GM18858 (cell line): ENCODE data around the gene PCDH12.
"Not testable (repeated sequence)": the region's sequence is repeated elsewhere in the genome, so short reads cannot be mapped to it uniquely, and the experiment has no call there.

Experiments
- ATAC-seq: cut with Tn5 transposase; IDR thresholded peaks from one replicate; pipeline ENCODE4 v1.9.1; 2021; ENCODE audit not compliant: unreplicated experiment

The PCDH12 gene

DNA sequence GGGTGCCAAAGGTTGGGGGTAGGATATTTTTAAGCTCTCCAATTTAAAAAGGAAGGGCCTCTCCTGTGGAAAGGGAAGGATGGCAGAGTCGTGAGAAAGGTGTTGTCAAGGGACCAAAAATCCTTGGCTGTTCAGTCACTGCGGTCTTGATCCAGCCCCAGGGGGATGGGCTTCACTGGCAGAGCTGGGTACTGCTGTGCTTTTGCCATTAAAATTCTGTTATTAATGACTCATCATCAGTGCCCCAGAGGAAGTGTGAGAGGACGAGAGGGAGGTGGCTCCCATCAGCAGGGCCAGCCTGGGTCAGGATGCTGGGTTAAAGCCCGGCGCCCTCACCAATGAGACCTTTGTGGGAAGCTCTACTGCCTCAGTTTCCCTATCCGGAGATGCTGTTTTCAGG, 16.7 kb downstream of the PCDH12 start:
- no peak for ATAC-seq

DNA sequence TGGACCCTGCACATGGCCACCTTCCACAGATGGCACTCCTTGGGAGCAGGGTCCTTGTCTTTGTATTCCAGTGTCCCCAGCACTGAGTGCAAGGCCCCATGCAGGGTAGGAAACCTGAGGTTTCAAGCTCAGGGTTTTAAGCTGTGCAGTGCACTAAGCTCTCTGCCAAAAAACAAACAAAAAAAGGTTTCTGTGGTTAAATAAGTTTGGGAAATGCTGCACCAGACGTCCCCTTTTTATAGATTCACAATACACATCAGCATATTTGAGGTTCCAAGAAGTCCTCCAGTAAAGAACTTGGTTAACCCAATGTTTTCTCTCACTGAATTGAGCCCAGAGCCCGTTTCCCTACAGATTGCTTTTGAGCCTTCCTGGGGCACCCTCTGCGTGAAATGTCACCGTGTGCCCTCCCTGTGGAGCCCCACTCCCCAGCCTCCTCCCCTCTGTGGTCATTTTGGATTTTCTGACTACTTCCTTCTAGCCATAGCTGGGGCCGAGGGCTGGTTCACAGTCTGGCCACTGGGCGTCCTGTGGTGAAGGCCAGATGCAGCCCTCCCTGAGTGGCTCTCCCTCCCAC, 17.2 kb downstream of the PCDH12 start:
- no peak for ATAC-seq

DNA sequence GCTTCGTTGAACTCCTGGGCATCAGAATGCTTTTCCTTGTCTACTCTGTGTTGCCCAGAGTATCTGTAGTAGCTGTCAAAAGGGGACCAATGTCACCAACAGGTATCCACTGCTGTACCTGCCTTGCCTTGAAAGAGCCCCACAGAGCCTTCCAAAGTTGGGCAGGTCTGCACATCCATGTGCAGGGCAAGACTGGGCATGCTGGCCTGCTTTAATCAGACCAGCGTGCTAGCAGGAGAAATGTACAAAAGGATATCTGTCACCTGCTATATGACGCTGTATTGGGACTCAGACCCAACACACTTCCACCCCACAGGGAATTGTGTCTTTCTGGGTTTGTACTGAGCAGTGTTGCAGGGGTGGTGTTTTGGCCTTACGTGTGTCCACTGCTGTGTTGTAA, 22.5 kb downstream of the PCDH12 start:
- no peak for ATAC-seq

DNA sequence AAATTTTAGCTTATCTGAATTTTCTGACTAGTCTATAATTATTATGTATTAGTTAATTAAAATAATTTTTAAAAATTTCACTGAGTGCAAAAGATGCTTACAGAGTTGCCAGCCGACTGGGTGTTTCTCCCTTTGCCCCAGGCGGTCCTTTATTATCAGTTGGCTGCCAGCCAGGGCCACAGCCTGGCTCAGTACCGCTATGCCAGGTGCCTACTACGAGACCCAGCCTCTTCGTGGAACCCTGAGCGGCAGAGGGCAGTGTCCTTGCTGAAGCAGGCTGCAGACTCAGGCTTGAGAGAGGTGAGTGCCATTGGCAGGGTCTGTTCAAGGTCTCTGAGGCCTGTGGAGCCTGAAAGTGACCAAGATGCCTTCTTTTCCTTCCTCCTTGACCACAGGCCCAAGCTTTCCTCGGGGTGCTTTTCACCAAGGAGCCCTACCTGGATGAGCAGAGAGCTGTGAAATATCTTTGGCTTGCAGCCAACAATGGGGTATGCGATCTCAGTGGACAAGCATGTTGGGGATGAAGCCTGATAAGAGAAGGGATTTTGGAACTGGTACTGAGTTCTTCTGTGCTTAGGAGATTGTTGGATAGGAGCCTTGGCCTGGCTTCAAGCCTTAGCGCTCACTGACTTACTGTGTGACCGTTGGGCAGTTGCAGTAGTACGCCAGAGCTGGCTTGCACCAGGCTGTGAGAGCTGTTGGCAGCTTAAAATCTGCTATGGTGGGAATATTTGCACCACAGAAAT, 23.7 kb downstream of the PCDH12 start:
- ATAC-seq: no peak

DNA sequence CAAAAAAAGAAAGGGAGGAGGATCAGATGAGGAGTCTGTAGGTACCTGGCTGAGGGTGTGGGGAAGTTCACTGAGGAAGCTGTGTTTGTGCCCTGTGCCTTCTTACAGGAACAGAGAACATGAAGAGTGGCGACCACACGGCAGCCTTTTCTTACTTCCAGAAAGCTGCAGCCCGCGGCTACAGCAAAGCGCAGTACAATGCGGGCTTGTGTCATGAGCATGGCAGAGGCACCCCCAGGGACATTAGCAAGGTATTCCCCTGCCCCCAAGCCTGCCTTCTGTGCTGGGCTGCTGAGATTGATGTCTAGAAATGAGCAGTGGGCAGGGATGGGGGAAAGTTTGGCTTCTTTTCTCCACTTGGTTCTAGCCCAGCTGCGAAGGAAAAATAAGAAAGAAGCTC, 24.9 kb downstream of the PCDH12 start:
- no peak for ATAC-seq

DNA sequence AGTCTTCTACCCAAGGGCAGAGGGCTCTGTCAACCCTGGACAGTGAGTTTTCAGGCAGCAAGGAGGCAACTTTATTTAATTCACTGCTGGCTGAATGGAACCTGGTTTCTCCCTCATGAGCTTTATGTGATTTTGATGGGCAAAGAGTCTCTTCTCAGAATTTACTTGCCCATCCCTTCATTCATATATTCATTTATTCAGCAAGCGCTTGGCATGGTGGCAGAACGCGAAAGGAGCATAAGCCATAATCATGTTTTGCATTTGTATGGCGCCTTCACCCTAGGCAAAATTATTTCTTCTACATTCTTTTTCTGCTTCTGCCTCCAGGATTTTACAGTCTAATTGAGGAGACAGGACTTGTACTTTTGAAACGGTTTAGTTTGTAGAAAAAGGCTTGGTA, 26.3 kb downstream of the PCDH12 start:
- no peak for ATAC-seq

DNA sequence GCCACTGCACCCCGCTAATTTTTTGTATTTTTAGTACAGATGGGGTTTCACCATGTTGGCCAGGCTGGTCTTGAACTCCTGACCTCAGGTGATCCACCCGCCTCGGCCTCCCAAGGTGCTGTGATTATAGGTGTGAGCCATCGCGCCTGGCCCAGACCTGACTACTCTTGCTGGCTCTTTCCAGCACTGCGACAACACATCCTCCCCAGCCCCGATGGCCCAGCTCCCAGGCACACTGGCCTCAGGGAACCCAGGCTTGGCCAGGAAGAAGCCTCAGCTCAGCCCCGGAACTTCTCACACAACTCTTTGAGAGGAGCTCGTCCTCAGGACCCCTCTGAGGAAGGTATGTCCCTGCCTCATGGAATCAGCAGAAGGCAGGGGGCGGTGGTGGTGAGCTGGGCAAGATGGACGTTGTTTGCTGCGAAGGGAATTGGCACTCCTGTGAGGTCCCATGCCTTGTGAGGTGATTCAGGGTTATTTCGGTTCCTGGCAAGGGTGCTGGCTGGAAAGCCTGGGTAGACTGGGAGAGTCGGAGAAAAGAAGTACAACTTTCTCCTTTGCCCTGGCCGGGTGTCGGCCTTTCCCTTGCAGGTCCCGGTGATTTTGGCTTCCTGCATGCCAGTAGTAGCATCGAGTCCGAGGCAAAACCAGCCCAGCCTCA, 28.5 kb downstream of the PCDH12 start:
- no peak for ATAC-seq

DNA sequence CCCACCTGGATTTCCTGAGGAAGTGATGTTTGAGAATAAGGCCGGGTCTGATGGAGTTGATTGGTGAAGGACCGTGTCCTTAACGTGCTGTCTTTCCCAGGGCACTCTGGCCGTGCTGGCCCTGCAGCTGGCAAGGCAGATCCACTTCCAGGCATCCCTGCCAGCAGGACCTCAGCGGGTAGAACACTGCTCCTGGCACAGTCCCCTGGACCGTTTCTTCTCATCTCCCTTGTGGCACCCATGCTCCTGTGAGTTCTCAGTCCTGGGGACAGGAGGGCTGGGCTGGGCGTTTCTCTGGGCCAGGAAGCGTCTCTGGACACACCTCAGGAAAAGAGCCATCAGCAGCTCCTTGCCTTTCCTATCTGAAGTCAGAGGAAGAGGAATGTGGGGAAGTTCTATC, 30.0 kb downstream of the PCDH12 start:
- no peak for ATAC-seq

DNA sequence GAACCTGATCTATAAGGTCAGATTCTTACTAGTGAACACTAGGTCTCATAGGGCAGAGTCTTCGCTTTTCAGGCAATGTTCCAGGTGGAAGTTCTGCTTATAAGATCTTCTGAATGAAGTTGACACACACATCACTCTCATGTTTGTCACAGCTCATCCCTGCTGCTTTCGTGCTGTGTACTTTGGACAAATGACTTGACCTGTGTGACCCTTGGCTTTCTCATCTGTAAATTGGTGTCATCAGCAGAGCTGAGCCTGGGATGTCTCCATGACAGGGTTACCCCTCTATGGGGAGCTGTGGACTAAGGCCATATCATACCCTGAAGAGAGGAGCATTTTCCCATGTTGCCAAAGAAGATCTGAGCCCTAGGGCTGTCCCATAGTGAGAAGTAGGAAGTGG, 31.6 kb downstream of the PCDH12 start:
- no peak for ATAC-seq

DNA sequence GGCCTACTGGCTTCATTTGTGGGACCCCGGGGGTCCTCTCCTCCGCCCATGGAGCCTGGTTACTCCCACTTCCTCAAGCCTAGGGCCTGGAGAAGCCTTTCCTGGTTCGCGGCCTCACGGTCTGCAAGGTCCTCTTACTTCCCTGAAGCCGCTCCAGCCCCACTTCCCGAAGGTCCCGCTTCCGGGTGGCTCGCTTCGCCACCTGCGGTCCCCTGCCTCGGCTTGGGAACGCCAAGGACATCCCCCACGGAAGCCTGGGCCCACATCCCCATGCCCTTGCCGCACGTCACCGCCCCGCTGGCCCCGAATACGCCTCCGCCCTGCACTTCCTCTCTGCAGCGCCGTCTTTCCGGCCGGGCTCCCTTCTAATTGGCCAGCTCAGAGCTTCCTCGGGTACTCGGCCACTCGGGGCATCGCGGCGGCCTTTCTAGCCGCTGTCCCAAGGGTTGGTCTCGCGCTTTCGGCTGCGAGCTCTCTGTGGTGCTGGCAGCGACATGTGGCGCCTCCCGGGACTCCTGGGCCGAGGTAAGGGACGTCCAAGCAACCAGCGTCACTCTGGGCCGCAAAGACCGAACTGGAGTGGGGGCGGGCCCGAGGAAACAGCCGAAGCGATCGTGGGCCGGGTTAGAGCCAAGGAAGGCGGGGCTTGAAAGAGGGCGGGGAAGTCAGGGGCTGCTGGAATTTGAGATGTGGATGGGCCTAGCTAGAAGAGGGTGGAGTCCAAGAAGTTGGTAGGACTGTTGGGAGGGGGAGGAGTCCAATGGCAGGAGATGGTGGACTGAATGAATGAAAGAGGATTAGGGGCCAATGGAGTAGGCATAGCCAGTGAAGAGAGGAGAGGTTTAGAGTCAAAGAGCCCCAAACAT, 34.3 kb downstream of the PCDH12 start, which contains the start of gene DELE1:
Gene DELE1, plus strand, starts transcription at position 424 of the 866 bp plus-strand sequence. Its CDS starts 71 bp downstream, at position 495.
- peak; percentile 89 for ATAC-seq

DNA sequence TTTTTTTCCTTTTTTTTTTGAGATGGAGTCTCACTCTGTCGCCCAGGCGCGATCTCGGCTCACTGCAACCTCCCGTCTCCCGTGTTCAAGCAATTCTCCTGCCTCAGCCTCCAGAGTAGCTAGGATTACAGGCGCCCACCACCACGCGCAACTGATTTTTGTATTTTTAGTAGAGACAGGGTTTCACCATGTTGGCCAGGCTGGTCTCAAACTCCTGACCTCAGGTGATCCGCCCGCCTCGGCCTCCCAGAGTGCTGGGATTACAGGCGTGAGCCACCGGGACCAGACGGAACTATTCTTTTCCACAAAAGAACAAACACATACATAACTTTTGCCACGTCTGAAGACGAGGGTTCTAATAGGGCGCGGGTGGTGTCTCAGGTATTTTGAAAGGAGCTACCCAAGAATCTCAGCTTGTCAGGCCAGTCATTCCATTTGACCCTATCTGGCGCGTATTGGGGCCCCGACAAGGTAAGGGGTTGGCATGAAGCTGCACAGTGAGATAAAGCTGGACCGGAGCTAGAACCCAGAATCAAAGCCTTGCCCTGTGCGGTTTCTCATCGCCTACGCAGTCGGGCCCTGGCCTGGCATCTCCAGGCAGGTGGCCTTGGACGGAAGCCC, 35.1 kb downstream of the PCDH12 start:
- not testable (repeated sequence) for ATAC-seq

DNA sequence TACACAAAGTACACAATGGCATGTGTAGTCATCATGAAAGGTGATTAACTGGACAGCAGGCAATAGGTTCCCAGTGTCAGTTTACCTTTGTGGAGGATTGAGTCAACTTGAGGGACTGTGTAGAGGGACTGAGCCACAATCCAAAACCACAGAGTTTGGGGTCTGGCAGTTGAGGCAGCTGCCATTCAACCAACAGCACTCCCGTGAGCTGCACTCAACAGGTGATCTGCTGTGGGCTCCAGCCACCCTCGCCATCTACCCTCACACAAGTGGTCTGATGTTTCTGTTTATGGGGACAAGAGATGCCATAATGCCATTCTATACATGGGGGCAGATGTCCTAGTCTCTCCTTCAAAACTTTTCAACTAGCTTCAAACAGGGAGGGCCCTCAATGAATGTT, 37.2 kb downstream of the PCDH12 start:
- ATAC-seq: no peak

DNA sequence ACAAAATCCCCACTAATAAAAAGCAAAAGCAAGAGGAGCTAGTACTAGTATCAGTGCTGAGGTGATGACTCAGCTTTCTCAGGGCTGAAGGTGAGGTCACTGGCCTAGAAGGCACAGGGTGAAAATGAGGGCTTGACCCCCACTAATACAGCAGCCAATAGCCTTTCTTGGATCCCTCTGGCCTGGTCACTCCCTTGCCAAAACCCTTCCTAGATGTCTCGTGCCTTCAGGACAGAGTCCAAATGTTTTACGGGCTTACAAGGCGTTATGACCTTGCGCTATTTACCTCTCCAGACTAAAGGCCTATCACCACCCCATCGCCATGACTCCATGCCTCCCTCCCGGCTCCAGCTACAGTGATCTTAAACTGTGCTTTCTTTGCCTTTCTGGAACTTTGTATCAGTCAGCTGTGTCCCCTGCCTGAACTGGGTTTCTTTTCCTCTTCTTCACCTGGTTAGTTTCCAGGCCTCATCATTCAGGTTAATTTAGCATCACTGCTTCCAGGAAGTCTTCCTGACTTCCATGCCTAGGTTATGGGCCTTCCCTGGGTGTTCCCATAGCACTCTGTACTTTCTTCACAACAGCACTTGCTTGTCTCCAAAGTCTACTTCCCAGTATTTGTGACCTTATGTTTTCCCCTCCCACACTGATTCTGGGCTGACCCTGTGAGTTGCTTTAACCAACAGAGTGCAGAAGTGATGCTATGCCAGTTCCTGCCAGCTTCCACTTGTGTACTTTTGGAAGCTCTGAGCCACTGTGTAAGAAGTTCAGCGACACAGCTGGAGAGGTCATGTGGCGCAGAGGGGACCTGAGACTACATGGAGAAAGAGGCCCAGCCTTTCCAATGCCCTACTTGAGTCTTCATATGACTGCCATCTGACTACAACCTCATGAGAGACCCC, 38.5 kb downstream of the PCDH12 start:
- ATAC-seq: no peak

DNA sequence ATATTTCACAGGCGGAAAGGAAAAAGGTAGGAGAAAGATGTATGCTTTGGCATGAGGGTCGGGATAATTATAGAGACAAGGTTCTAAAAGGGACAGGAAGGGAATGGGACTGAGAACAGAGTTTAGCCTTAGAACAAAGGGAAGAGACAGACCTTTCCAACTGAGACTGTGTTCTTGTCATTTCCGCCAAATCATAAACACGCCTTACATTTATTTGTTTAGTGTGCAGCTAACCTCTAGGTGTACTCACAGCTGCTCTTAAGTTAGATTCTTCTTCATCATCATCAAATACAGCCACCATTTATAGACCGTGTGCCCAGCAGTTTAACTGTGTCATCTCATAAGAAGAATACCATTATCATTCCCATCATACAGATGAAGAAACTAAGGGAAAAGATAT, 40.2 kb downstream of the PCDH12 start:
- ATAC-seq: no peak

DNA sequence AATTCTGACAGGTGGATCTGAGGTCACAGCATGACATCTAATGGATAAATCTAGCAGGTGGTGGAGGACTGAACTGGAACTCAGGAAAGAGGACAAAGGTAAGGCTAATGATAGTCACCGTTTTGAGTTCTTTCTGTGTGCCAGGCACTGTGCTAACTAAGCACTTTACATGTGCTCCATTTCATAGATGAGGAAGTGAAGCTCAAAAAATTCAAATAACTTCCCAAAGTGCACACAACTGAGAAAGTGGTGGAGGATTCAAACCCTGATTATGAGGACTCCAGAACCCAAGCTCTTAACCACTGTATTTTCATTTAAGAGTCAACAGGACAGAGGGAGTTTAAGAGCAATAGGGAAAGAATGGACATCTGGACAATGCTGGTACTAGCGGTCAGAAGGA, 41.5 kb downstream of the PCDH12 start:
- no peak for ATAC-seq

DNA sequence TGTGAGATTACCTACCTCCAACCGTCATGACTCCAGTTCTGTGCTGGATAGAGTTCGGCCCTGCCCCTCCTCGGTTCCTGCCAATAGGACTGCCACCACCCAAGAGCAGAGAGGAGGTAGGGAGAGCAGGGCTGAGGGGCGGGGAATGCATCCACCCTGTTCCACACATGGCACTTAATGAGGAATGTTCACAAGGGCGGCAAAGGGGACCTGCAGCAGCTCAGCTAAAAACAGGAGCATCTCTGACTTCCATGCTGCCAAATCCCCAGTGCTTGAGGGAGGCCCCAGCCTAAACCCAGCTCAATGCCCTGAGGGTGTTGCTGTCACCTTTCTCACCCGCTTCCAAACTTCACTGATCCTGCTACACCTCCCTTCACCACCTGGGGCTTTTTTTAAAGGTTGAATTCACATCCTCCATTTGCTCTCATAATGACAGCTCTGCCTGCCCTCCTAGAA, 42.1 kb downstream of the PCDH12 start:
- ATAC-seq: no peak

DNA sequence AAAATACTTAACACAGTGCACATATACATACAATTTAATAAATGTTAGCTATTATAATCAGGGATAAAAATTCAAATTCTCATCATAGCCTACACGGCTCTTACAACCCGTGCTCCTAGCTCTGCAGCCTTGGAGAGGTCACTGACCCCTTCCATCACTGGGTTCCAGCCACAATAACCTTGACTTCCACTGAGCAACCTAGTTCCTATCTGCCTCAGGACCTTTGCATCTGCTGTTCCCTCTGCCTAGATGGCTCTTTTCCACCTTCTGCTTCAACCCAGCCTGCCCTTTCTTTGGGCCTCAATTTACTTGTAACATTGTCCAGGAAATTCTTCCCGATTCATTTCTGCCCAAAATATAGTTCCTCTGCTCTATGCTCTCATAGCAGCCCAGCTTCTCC, 43.2 kb downstream of the PCDH12 start:
- no peak for ATAC-seq

DNA sequence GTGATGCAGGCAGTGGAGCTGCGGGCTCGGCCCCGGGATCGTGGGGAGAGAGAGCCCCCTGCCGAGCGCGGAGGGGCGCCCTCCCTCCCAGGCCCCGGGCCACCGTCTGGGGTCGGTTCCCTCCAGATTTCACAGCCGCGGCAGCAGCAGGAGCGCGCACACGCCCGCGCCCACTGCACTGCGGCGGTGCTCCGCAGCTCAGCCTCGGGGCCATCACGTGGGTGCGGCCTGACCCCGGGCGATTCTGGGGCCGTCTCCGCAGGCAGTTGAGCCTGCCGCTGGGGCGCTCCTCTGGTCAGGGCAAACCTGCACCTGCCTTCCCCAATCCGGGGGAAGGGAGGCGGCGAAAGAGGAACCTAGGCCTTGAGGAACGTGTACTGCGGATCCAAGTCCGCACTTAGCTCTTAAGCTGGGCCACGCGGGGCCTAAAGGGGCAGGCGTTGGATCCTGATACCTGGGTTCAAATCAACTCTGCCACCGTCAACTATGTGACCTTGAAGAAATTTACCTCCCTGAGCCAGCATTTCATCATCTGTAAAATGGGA, 43.7 kb downstream of the PCDH12 start:
- peak; percentile 56 for ATAC-seq

DNA sequence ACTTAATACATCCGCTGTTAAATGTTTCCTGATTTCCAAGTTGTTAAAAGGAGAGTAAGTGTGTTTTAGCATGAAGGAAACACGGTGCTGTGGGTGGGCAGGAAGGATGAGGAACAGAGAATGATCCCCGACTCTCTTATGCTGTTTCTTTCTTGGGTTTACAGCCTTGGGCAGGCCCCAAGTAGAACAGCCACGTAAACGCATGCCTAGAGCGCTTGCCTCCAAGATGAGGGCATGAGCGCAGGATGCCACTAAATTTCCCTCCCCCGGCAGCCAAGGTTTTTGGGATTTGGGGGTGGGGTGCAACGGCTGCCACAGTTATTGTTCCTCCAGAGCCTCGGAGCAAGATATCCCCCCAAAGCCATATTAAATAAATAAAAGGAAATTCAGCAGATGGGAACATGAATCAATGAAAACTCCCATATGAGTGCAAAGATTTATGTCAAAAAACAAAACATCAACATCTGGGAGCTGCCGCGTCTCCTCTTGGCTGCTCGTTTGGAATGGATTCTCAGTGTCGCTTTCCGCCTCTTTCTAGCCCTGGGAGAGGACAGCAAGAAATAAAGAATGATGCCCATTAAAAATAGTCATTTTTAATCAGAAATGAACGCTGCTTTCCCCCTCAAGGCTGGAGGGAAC, 44.3 kb downstream of the PCDH12 start:
- ATAC-seq: no peak
